ENCODE data around the gene ADGRF1. TPM values are rescaled to one million over a fixed set of nuclear protein-coding genes. Genes with fewer than 3 reads are reported as not detected.

The ADGRF1 gene
- total RNA-seq, 2 experiments from 2014 or later = not detected

DNA sequence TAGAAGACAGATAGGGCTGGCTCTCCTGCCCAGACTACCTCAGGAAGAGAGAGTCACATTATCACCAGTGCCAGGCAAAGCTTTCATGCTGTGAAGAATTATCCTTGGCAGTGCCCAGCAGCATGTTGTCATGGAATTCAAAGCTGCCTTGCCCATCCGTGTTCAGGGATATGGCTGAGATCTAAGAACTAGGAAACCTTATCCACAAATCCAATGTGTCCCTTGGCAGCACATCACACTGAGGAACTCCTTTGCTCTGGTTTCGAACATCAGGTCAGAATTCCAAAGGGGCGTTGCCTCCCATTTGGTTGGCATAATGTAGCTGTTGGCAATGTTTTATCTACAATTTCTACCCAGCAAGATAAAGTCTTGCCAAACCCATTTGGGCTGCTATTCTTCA, 52.7 kb downstream of the ADGRF1 start:
- Histone ChIP-seq H3K4me3 (ENCODE audit: low read length) (no peak overlapping the region), H3K27me3 (ENCODE audit: control insufficient read depth in 1 of 2, insufficient read depth in 2 of 2, low read length in 2 of 2) (no peaks in the 10 kb centered on the region), H3K9me3 (ENCODE audit: control insufficient read depth in 1 of 2, insufficient read depth in 1 of 2, low read length in 2 of 2) (no peaks in the 10 kb centered on the region), H3K27ac (ENCODE audit: low read depth in 1 of 2, low read length in 2 of 2) (no peak overlapping the region), H3K36me3 (ENCODE audit: insufficient read depth, low read length) (no peaks in the 10 kb centered on the region), H3K4me1 (ENCODE audit: insufficient read depth, low read length) (no peaks in the 10 kb centered on the region)
- Mint-ChIP-seq H3K4me1 (ENCODE audit: low read depth) (no peaks in the 10 kb centered on the region), H3K27me3 (peaks cover 15% of the 10 kb centered on the region), H3K36me3 (ENCODE audit: low read depth) (no peaks in the 10 kb centered on the region), H3K27ac (no peak overlapping the region), H3K4me3 (no peak overlapping the region), H3K9me3 (no peaks in the 10 kb centered on the region)
- CTCF ChIA-PET = no interaction called here
- ATAC-seq (ENCODE audit: poor library complexity) (no peak), DNase-seq (no peak)
- POLR2A ChIA-PET = no interaction called here
- intact Hi-C loops (cut with DNase I, micrococcal nuclease) = no loop called here
- TF ChIP-seq, protein P1, sequence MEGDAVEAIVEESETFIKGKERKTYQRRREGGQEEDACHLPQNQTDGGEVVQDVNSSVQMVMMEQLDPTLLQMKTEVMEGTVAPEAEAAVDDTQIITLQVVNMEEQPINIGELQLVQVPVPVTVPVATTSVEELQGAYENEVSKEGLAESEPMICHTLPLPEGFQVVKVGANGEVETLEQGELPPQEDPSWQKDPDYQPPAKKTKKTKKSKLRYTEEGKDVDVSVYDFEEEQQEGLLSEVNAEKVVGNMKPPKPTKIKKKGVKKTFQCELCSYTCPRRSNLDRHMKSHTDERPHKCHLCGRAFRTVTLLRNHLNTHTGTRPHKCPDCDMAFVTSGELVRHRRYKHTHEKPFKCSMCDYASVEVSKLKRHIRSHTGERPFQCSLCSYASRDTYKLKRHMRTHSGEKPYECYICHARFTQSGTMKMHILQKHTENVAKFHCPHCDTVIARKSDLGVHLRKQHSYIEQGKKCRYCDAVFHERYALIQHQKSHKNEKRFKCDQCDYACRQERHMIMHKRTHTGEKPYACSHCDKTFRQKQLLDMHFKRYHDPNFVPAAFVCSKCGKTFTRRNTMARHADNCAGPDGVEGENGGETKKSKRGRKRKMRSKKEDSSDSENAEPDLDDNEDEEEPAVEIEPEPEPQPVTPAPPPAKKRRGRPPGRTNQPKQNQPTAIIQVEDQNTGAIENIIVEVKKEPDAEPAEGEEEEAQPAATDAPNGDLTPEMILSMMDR (IDR thresholded peaks at IDR 0.05) = no peak

DNA sequence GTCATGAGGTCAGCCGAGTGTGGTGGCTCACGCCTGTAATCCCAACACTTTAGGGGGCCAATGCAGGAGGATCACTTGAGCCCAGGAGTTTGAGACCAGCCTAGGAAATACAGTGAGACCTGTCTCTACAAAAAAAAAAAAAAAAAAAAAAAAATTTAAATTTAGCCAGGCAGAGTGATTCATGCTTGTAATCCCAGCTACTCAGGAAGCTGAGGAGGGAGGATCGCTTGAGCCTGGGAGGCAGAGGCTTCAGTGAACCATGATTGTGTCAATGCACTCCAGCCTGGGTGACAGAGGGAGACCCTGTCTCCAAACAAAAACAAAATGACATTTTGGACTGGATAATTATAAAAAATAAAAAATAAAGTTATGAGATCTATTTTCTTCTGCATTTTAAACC, 56.2 kb downstream of the ADGRF1 start:
- POLR2A ChIA-PET = no interaction called here
- no peak overlapping the region for H3K4me3 ChIP-seq (ENCODE audit: low read length)
- H3K4me1 ChIP-seq (ENCODE audit: insufficient read depth, low read length) = no peaks in the 10 kb centered on the region
- DNase-seq = no peak
- H3K4me3 Mint-ChIP-seq = no peak overlapping the region
- no peaks in the 10 kb centered on the region for H3K36me3 Mint-ChIP-seq (ENCODE audit: low read depth)
- no peak overlapping the region for H3K27ac Mint-ChIP-seq
- no peak overlapping the region for H3K27ac ChIP-seq (ENCODE audit: low read depth in 1 of 2, low read length in 2 of 2)
- TF ChIP-seq, protein P1 (IDR thresholded peaks at IDR 0.05) = no peak
- no peaks in the 10 kb centered on the region for H3K9me3 ChIP-seq (ENCODE audit: control insufficient read depth in 1 of 2, insufficient read depth in 1 of 2, low read length in 2 of 2)
- no peaks in the 10 kb centered on the region for H3K9me3 Mint-ChIP-seq
- CTCF ChIA-PET = no interaction called here
- peaks cover 8% of the 10 kb centered on the region for H3K27me3 Mint-ChIP-seq
- ATAC-seq (ENCODE audit: poor library complexity) = no peak
- intact Hi-C loops (cut with DNase I, micrococcal nuclease) = no loop called here
- H3K4me1 Mint-ChIP-seq (ENCODE audit: low read depth) = no peaks in the 10 kb centered on the region
- no peaks in the 10 kb centered on the region for H3K36me3 ChIP-seq (ENCODE audit: insufficient read depth, low read length)
- no peaks in the 10 kb centered on the region for H3K27me3 ChIP-seq (ENCODE audit: control insufficient read depth in 1 of 2, insufficient read depth in 2 of 2, low read length in 2 of 2)

DNA sequence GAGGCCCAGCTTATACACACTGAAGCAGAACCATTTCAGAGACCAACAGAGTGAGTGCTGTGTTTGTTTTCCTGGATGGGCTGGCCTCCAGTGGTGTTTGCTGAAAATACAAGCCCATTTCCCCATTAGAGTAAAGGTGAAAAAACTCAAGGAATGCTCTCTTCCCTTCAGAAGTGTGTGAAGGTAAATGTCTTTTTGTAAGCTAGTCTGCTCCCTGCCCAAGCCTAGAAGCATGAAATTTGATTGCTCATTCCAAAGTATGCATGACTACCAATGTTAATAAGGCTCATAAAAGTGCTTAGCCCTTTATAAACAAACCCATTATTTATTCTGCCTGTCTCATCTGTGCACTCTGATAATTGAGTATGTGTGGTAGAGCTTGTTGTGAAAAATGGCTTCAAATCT, 59.1 kb downstream of the ADGRF1 start:
- Mint-ChIP-seq H3K4me1 (ENCODE audit: low read depth) (no peaks in the 10 kb centered on the region), H3K27me3 (no peaks in the 10 kb centered on the region), H3K27ac (no peak overlapping the region), H3K9me3 (no peaks in the 10 kb centered on the region), H3K4me3 (no peak overlapping the region), H3K36me3 (ENCODE audit: low read depth) (no peaks in the 10 kb centered on the region)
- Histone ChIP-seq H3K27ac (ENCODE audit: low read depth in 1 of 2, low read length in 2 of 2) (no peak overlapping the region), H3K36me3 (ENCODE audit: insufficient read depth, low read length) (no peaks in the 10 kb centered on the region), H3K27me3 (ENCODE audit: control insufficient read depth in 1 of 2, insufficient read depth in 2 of 2, low read length in 2 of 2) (no peaks in the 10 kb centered on the region), H3K4me3 (ENCODE audit: low read length) (no peak overlapping the region), H3K9me3 (ENCODE audit: control insufficient read depth in 1 of 2, insufficient read depth in 1 of 2, low read length in 2 of 2) (no peaks in the 10 kb centered on the region), H3K4me1 (ENCODE audit: insufficient read depth, low read length) (no peaks in the 10 kb centered on the region)
- DNase-seq (no peak), ATAC-seq (ENCODE audit: poor library complexity) (no peak)
- POLR2A ChIA-PET = no interaction called here
- intact Hi-C loops (cut with DNase I, micrococcal nuclease) = no loop called here
- TF ChIP-seq, protein P1 (IDR thresholded peaks at IDR 0.05) = no peak
- CTCF ChIA-PET = no interaction called here

Measured in CD4-positive, alpha-beta T cell (primary cell).